Muscle of leg (tissue), 11 donors: Measurements from ENCODE around the gene RBBP8NL. TPM values are rescaled to one million over a fixed set of nuclear protein-coding genes. Genes with fewer than 3 reads are reported as not detected.

Experiments
- DNase-seq: peaks from one replicate; pipeline ENCODE4 v3.0.0; 2013
- H3K27ac ChIP-seq: one replicate; pipeline ENCODE4 v1.5.1; 2013; ENCODE audit warnings: mild to moderate bottlenecking, low read length, control low read depth
- H3K27me3 ChIP-seq: one replicate; pipeline ENCODE4 v1.6.1; 2013; ENCODE audit warnings: low read length; ENCODE audit not compliant: control insufficient read depth, insufficient read depth
- H3K36me3 ChIP-seq: one replicate; pipeline ENCODE4 v1.6.1; 2013; ENCODE audit warnings: low read length; ENCODE audit not compliant: control insufficient read depth, insufficient read depth
- H3K4me1 ChIP-seq: one replicate; pipeline ENCODE4 v1.6.1; 2013; ENCODE audit warnings: low read length; ENCODE audit not compliant: control insufficient read depth, insufficient read depth
- H3K4me3 ChIP-seq: one replicate; pipeline ENCODE4 v1.5.1; 2013; ENCODE audit warnings: low read length, control low read depth
- H3K9me3 ChIP-seq: replicated peaks from 2 replicates; pipeline ENCODE4 v1.6.1; 2013; ENCODE audit warnings: low read depth, low read length; ENCODE audit not compliant: control insufficient read depth
- WGBS: methylation state at CpG from one replicate; pipeline ENCODE4 v1.1.5; 2013; ENCODE audit warnings: missing lambda C conversion rate; ENCODE audit not compliant: insufficient coverage; 5-methylcytosine and 5-hydroxymethylcytosine counted together
- polyA plus RNA-seq, 8 donors: library from polyadenylated mRNA; unstranded; fragments of 120-200 nt; gene quantifications; one replicate each; pipeline versions ENCODE4 v1.2.1 to v1.2.3, GENCODE V29; 2013; ENCODE audit warnings: inconsistent platforms in 1 of 8, low replicate concordance in 1 of 8; ENCODE audit not compliant: insufficient read length in 8 of 8, insufficient read depth in 1 of 8
- total RNA-seq: library from RNA; stranded (reverse); fragments of 120-200 nt; gene quantifications from one replicate; pipeline ENCODE4 v1.2.4, GENCODE V29; 2013

RBBP8NL gene
- total and polyA plus RNA-seq, 9 donors, result 0.04 to 0.68 (median 0.11) TPM; not detected in 4

DNA sequence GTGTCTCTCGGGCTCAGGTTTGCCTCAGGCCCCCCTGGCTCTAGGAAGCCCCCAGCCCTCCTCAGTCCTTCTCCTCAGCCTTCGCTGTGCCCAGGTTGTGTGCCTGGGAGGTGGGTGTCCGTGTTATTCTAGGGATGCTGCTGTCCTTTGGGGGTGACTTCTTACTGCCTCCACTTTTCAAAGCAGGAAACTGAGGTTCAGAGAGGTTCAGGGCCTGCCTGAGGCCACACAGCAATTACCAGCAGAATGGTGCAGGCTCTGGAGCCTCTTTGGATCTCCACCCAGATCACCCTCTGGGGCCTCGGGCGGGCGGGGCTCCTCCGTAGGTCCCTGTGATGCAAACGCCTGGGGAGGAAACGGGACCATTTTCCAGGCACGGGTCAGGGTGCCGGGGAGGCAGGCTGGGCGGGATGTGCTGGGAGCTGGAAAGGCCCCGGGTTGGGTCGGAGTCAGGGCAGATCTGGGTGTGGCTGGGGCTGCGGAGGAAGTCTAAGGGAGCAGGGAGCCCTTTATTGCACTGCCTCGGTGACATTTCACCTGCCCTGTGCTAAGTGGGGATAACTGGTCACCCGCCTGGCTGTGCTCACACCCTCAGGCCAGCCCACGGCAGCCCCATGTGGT, 25.2 kb upstream of the RBBP8NL start:
- no peak overlapping the region for H3K4me3 ChIP-seq
- 56% methylated on average over 10 of the region's 18 CpGs for WGBS
- no peaks in the 10 kb centered on the region for H3K9me3 ChIP-seq
- peaks cover 20% of the 10 kb centered on the region for H3K4me1 ChIP-seq
- no peak overlapping the region for H3K27ac ChIP-seq
- H3K27me3 ChIP-seq, result peaks cover 28% of the 10 kb centered on the region
- no peaks in the 10 kb centered on the region for H3K36me3 ChIP-seq
- DNase-seq, result no peak

- no peak for DNase-seq
- H3K4me3 ChIP-seq, result no peak overlapping the region
- peaks cover 20% of the 10 kb centered on the region for H3K4me1 ChIP-seq
- no peaks in the 10 kb centered on the region for H3K36me3 ChIP-seq
- no peaks in the 10 kb centered on the region for H3K9me3 ChIP-seq
- H3K27ac ChIP-seq, result no peak overlapping the region
- 66% methylated on average over 3 of the region's 3 CpGs for WGBS
- H3K27me3 ChIP-seq, result peaks cover 28% of the 10 kb centered on the region
These were observed 24.6 kb upstream of the RBBP8NL start for GRCh38 chr20:62451970-62452369.

DNA sequence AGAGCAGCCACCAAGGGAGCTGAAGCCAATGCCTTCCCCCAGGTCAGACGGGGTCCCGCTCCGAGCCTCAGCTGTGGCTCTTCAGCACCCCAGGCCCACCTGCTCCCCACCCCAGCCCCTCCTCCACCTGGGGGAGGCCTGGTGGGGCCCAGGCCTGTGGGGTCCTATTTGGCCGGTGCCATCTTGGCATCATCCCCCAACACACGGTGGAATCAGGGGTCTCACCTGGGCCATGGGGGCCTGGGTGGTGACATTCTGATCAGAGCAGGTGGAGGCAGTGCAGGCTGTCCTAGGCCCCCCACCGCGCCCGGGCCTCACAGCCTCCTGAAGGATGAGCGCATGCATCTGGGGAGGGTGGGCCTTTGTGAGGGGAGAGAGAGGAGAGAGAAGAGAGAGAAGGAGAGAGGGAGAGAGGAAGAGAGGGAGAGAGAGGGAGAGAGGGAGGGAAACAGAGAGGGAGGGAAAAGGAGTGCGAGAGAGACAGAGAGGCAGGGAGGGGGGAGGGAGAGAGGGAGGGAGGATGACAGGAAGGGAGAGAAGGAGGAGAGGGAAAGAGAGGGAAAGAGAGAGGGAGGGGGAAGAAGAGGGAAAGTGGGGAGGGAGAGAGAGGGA, 23.9 kb upstream of the RBBP8NL start:
- DNase-seq, result no peak

DNA sequence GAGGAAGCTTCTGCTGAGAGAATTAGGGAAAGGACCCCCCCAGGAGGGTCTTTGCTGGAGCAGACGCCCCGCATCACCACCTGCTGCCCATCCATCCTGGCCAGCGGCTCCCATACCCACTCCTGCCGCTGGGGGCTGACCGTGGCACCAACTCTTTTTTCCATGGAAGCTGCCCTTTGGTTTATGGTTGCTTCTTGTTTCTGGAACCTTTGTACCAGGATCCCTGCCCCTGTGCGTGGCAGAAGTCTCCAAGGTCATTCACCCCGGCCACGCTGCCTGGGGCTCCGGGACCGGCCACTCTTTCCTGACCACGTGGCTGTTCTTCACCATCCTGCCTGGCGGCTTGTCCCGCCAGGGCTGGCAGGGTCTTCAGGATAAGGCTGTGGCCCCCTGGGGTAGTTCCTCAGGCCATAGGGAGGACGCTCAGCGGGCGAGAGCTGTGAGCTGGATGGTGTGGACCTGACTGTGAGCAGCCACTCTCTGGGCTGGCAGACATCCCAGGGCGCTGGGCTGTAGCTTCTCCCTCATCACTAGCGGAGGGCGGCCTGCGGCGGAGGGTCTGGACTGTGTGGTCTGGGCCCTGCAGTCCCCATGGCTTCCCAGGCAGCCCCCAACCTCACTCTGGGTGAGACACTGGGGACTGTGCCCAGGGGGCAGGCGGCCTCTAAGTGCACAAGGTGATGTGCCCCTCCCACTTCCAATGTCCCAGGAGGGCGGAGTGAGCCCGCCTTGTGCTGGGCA, 22.8 kb upstream of the RBBP8NL start:
- Histone ChIP-seq H3K36me3 (no peaks in the 10 kb centered on the region), H3K4me1 (peaks cover 9% of the 10 kb centered on the region), H3K4me3 (no peak overlapping the region), H3K27ac (no peak overlapping the region), H3K9me3 (no peaks in the 10 kb centered on the region), H3K27me3 (peaks cover 27% of the 10 kb centered on the region)
- no peak for DNase-seq
- WGBS, result 74% methylated on average over 22 of the region's 24 CpGs

More for the DNA sequence above, 23.9 kb upstream of the RBBP8NL start:
- Histone ChIP-seq H3K27me3 (peaks cover 25% of the 10 kb centered on the region), H3K4me1 (peaks cover 20% of the 10 kb centered on the region), H3K9me3 (no peaks in the 10 kb centered on the region), H3K36me3 (no peaks in the 10 kb centered on the region), H3K27ac (no peak overlapping the region), H3K4me3 (no peak overlapping the region)
- 44% methylated on average over 7 of the region's 10 CpGs for WGBS

GRCh38 chr20:62448788-62449187, 21.4 kb upstream of the RBBP8NL start:
- Histone ChIP-seq H3K36me3 (no peaks in the 10 kb centered on the region), H3K27me3 (peaks cover 22% of the 10 kb centered on the region), H3K27ac (no peak overlapping the region), H3K4me1 (no peaks in the 10 kb centered on the region), H3K4me3 (no peak overlapping the region), H3K9me3 (no peaks in the 10 kb centered on the region)
- DNase-seq, result no peak
- WGBS, result 45% methylated on average over 9 of the region's 14 CpGs

DNA sequence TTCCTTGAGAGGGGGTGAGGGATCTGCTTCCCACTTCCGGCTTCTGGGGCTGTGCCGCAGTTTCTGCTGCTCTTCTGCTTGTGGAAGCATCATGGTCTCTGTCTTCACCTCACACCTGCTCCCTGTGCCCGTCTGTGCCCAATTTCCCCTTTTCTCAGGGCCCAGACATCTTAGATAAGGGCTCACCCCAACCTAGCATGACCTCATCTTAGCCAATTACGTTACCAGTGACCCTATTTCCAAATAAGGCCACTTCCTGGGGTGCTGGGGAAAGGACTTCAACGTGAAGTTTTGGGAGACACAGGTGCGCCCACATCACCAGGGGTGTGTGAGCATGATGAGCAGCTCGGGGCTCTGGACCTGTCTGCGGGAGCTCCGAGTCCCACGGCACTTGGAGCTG, 20.7 kb upstream of the RBBP8NL start:
- DNase-seq, result no peak
- 70% methylated on average over 8 of the region's 10 CpGs for WGBS
- Histone ChIP-seq H3K36me3 (no peaks in the 10 kb centered on the region), H3K27ac (no peak overlapping the region), H3K4me1 (no peaks in the 10 kb centered on the region), H3K27me3 (peaks cover 24% of the 10 kb centered on the region), H3K4me3 (no peak overlapping the region), H3K9me3 (no peaks in the 10 kb centered on the region)

- WGBS, result 78% methylated on average over 41 of the region's 44 CpGs
- H3K27me3 ChIP-seq, result peaks cover 25% of the 10 kb centered on the region
- no peak overlapping the region for H3K4me3 ChIP-seq
- no peaks in the 10 kb centered on the region for H3K4me1 ChIP-seq
- H3K9me3 ChIP-seq, result no peaks in the 10 kb centered on the region
- no peak for DNase-seq
- H3K27ac ChIP-seq, result no peak overlapping the region
- no peaks in the 10 kb centered on the region for H3K36me3 ChIP-seq
These were observed 19.8 kb upstream of the RBBP8NL start for GRCh38 chr20:62446888-62447869.

DNA sequence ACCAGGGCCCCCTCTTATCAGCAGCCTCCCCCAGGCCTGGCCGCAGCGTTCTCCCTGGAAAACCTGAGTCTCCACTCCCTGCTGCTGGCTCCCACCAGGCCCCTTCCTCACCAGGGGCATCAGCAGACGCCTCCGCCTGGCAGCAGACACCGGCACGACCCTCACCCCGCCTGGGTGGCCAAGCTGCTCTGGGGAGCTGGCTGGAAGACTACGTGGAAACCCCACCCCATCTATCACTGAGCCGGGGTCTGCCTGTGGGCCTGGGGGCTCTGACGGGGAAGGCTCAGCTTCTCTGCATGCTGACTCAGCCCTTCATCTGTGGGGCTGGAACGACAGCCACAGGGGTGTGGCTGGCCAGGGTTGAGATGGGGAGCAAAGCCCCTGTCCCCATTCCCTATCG, 19.1 kb upstream of the RBBP8NL start:
- no peak for DNase-seq
- Histone ChIP-seq H3K36me3 (no peaks in the 10 kb centered on the region), H3K27ac (no peak overlapping the region), H3K4me3 (no peak overlapping the region), H3K27me3 (peaks cover 28% of the 10 kb centered on the region), H3K4me1 (no peaks in the 10 kb centered on the region), H3K9me3 (no peaks in the 10 kb centered on the region)
- whole genome bisulfite sequencing, result 50% methylated on average over 7 of the region's 12 CpGs

DNA sequence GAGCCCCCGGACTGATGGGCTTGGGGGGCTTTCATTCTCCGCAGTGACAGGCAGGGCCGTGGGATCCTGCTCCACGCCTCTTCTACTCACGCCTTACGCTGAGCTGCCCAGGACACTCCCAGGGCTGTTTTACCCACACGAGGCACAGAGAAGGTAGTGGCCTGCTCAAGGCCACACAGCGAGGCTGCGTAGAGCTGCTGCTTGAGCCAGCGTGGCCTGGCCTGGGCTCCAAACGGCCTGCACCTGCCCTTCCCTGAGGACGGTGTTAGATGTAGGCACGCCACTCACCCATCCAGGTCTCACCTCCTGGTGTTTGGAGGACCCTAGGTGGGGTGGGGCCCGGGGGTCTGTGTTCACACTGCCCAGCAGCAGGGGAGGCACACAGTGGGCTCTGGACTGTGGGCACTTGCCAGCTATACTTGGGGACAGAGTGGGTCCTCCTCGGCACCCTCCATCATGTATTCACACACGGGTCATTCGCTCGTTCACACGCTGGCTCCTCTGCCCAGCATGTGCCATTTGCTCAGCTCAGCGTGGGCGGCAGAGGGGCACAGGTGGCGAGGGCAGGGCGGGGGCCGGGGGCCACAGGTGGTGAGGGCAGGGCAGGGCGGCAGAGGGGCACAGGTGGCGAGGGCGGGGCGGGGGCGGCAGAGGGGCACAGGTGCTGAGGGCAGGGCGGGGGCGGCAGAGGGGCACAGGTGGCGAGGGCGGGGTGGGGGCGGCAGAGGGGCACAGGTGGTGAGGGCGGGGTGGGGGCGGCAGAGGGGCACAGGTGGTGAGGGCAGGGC, 18.4 kb upstream of the RBBP8NL start:
- DNase-seq, result no peak
- Histone ChIP-seq H3K27me3 (peaks cover 31% of the 10 kb centered on the region), H3K4me3 (no peak overlapping the region), H3K27ac (no peak overlapping the region), H3K4me1 (no peaks in the 10 kb centered on the region), H3K36me3 (no peaks in the 10 kb centered on the region), H3K9me3 (no peaks in the 10 kb centered on the region)
- 84% methylated on average over 27 of the region's 36 CpGs for WGBS
